EH (cell line): Measurements from ENCODE around the gene DTWD1.
"Not testable (repeated sequence)": the region's sequence is repeated elsewhere in the genome, so short reads cannot be mapped to it uniquely, and the experiment has no call there.

Experiments
- DNase-seq: peaks from one replicate; pipeline ENCODE4 v3.0.0-alpha.2; 2015; ENCODE audit warnings: low read depth

DTWD1 gene

GRCh38 chr15:49645941-49646340 lies 25.1 kb downstream of the DTWD1 start:
- DNase-seq: peak; percentile 85

- no peak for DNase-seq
Measured at GRCh38 chr15:49646891-49647290, 26.0 kb downstream of the DTWD1 start.

- DNase-seq: no peak
Measured at GRCh38 chr15:49649987-49650386, 29.1 kb downstream of the DTWD1 start.

GRCh38 chr15:49650676-49651075 lies 29.8 kb downstream of the DTWD1 start:
- no peak for DNase-seq

- no peak for DNase-seq
Measured at GRCh38 chr15:49652922-49653321, 32.1 kb downstream of the DTWD1 start.

- no peak for DNase-seq
Measured at GRCh38 chr15:49656734-49657133, 35.9 kb downstream of the DTWD1 start.

- no peak for DNase-seq
Measured at GRCh38 chr15:49664716-49665115, 43.9 kb downstream of the DTWD1 start.

- DNase-seq: not testable (repeated sequence)
Measured at GRCh38 chr15:49666486-49666885, 45.6 kb downstream of the DTWD1 start.

- no peak for DNase-seq
Measured at GRCh38 chr15:49669288-49669687, 48.4 kb downstream of the DTWD1 start.

GRCh38 chr15:49673861-49674260 lies 53.0 kb downstream of the DTWD1 start:
- DNase-seq: no peak

GRCh38 chr15:49674370-49674769 lies 53.5 kb downstream of the DTWD1 start:
- DNase-seq: peak; percentile 37

- peak; percentile 80 for DNase-seq
Measured at GRCh38 chr15:49675041-49675440, 54.2 kb downstream of the DTWD1 start.

GRCh38 chr15:49678655-49679054 lies 57.8 kb downstream of the DTWD1 start:
- no peak for DNase-seq

- peak; percentile 59 for DNase-seq
Measured at GRCh38 chr15:49686599-49686998, 65.8 kb downstream of the DTWD1 start.

- DNase-seq: no peak
Measured at GRCh38 chr15:49688135-49688790, 67.4 kb downstream of the DTWD1 start.

GRCh38 chr15:49692514-49693090 lies 71.8 kb downstream of the DTWD1 start:
- peak; percentile 20 for DNase-seq

GRCh38 chr15:49693498-49693897 lies 72.7 kb downstream of the DTWD1 start:
- DNase-seq: peak; percentile 57

GRCh38 chr15:49696433-49696832 lies 75.6 kb downstream of the DTWD1 start:
- peak; percentile 13 for DNase-seq

GRCh38 chr15:49697121-49697520 lies 76.3 kb downstream of the DTWD1 start:
- DNase-seq: peak; percentile 62

- not testable (repeated sequence) for DNase-seq
Measured at GRCh38 chr15:49702982-49703381, 82.1 kb downstream of the DTWD1 start.
